DOHH2 (cell line): Measurements from ENCODE around the gene HECTD3.
A peak's percentile ranks its signal among the peaks of the same experiment; 100 is the strongest.

ENCODE experiments used
- H3F3A ChIP-seq: fragments of 200-600 bp; sonication (generic), shearing (Covaris generic); 2 replicates; pipeline ENCODE4 v1.6.0; 2016; ENCODE audit warnings: antibody characterized with exemption, mild to moderate bottlenecking; ENCODE audit not compliant: control insufficient read depth, insufficient read depth
- H3K27ac ChIP-seq: fragments of 200-600 bp; sonication (generic); 2 replicates; pipeline ENCODE4 v1.5.1; 2014; ENCODE audit warnings: low read depth, mild to moderate bottlenecking, low read length, moderate library complexity
- H3K27me3 ChIP-seq: fragments of 200-600 bp; sonication (generic); 2 replicates; pipeline ENCODE4 v1.6.1; 2014; ENCODE audit warnings: mild to moderate bottlenecking, low read length, mixed read lengths; ENCODE audit not compliant: control insufficient read depth
- H3K36me3 ChIP-seq: fragments of 200-600 bp; sonication (generic); 2 replicates; pipeline ENCODE4 v1.6.1; 2014; ENCODE audit warnings: mild to moderate bottlenecking, low read length, moderate library complexity, mixed read lengths; ENCODE audit not compliant: control insufficient read depth
- H3K4me1 ChIP-seq: fragments of 200-600 bp; sonication (generic); 2 replicates; pipeline ENCODE4 v1.6.1; 2014; ENCODE audit warnings: mild to moderate bottlenecking, low read length, mixed read lengths; ENCODE audit not compliant: control insufficient read depth
- H3K4me2 ChIP-seq: fragments of 200-600 bp; sonication (generic); 2 replicates; pipeline ENCODE4 v1.6.0; 2014; ENCODE audit warnings: mild to moderate bottlenecking, low read length, moderate library complexity
- H3K4me3 ChIP-seq: fragments of 200-600 bp; sonication (generic); 2 replicates; pipeline ENCODE4 v1.5.1; 2014; ENCODE audit warnings: mild to moderate bottlenecking, low read length, mixed read lengths
- H3K79me2 ChIP-seq: fragments of 200-600 bp; sonication (generic); 2 replicates; pipeline ENCODE4 v1.6.1; 2014; ENCODE audit warnings: mild to moderate bottlenecking, low read length, mixed read lengths; ENCODE audit not compliant: control insufficient read depth
- H3K9me2 ChIP-seq: fragments of 200-600 bp; sonication (generic); replicated peaks from 2 replicates; pipeline ENCODE4 v1.6.1; 2014; ENCODE audit warnings: mild to moderate bottlenecking, low read length, mixed read lengths; ENCODE audit not compliant: control insufficient read depth
- H3K9me3 ChIP-seq: fragments of 200-600 bp; sonication (generic); 2 replicates; pipeline ENCODE4 v1.6.1; 2014; ENCODE audit warnings: antibody characterized with exemption, low read length, mixed read lengths; ENCODE audit not compliant: control insufficient read depth, insufficient read depth
- H4K20me1 ChIP-seq: fragments of 200-600 bp; sonication (generic); 2 replicates; pipeline ENCODE4 v1.6.0; 2014; ENCODE audit warnings: low read depth, mild to moderate bottlenecking, antibody characterized with exemption, low read length, moderate library complexity; ENCODE audit not compliant: control insufficient read depth, insufficient read depth
- CTCF ChIP-seq: fragments of 200-600 bp; sonication (generic); IDR thresholded peaks from one replicate; pipeline ENCODE4 v1.5.1; 2014; ENCODE audit warnings: antibody characterized with exemption, mild to moderate bottlenecking, low read depth, low read length; ENCODE audit not compliant: poor library complexity, severe bottlenecking
- EZH2phosphoT487 ChIP-seq: fragments of 200-600 bp; sonication (generic); IDR thresholded peaks from 2 replicates; pipeline ENCODE4 v1.6.1; 2017; ENCODE audit warnings: borderline replicate concordance, mild to moderate bottlenecking, antibody characterized with exemption, low read length, moderate library complexity, mixed read lengths

The HECTD3 gene

GRCh38 chr1:45009956-45010854 is 919 bp downstream of the HECTD3 start:
- no peak overlapping the region for H3K27ac ChIP-seq

GRCh38 chr1:45009296-45009865 is 1.7 kb downstream of the HECTD3 start:
- no peaks in the 10 kb centered on the region for H3K27me3 ChIP-seq

More at GRCh38 chr1:45009956-45010854, 919 bp downstream of the HECTD3 start:
- Histone ChIP-seq H4K20me1 (no peaks in the 10 kb centered on the region; the same call in 1 of the 2 replicates), H3K4me2 (peak overlapping the region; percentile 94), H3K27me3 (no peaks in the 10 kb centered on the region), H3K4me1 (peaks cover 30% of the 10 kb centered on the region), H3K4me3 (peak overlapping the region; percentile 92), H3K9me2 (no peaks in the 10 kb centered on the region), H3F3A (no peaks in the 10 kb centered on the region), H3K79me2 (peaks cover 17% of the 10 kb centered on the region), H3K9me3 (no peaks in the 10 kb centered on the region), H3K36me3 (peaks cover 24% of the 10 kb centered on the region)
- no peak for TF ChIP-seq CTCF
- TF ChIP-seq EZH2phosphoT487, result no peak

GRCh38 chr1:45008516-45008915 is 2.6 kb downstream of the HECTD3 start:
- Histone ChIP-seq H3K4me3 (no peak overlapping the region), H3K27me3 (no peaks in the 10 kb centered on the region), H3K27ac (no peak overlapping the region), H3K4me1 (peaks cover 26% of the 10 kb centered on the region), H3K9me2 (no peaks in the 10 kb centered on the region), H3K4me2 (no peak overlapping the region), H3F3A (no peaks in the 10 kb centered on the region), H3K79me2 (peaks cover 17% of the 10 kb centered on the region), H3K36me3 (peaks cover 20% of the 10 kb centered on the region; the same call in 1 of the 2 replicates), H4K20me1 (no peaks in the 10 kb centered on the region; the same call in 1 of the 2 replicates), H3K9me3 (no peaks in the 10 kb centered on the region)
- TF ChIP-seq CTCF (no peak), EZH2phosphoT487 (no peak)

More at GRCh38 chr1:45009296-45009865, 1.7 kb downstream of the HECTD3 start:
- no peak overlapping the region for H3K4me3 ChIP-seq
- TF ChIP-seq EZH2phosphoT487 (no peak), CTCF (no peak)
- peaks cover 29% of the 10 kb centered on the region for H3K4me1 ChIP-seq
- no peaks in the 10 kb centered on the region for H3F3A ChIP-seq
- no peaks in the 10 kb centered on the region for H3K9me2 ChIP-seq
- H3K9me3 ChIP-seq, result no peaks in the 10 kb centered on the region
- H4K20me1 ChIP-seq, result no peaks in the 10 kb centered on the region; the same call in 1 of the 2 replicates
- no peak overlapping the region for H3K27ac ChIP-seq
- H3K36me3 ChIP-seq, result peaks cover 16% of the 10 kb centered on the region
- peaks cover 17% of the 10 kb centered on the region for H3K79me2 ChIP-seq
- H3K4me2 ChIP-seq, result peak overlapping the region; percentile 94; the same call in 1 of the 2 replicates
